ENCODE data around the gene TKTL1.
A peak's percentile ranks its signal among the peaks of the same experiment; 100 is the strongest.
"Not testable (repeated sequence)": the region's sequence is repeated elsewhere in the genome, so short reads cannot be mapped to it uniquely, and the experiment has no call there.

Gene TKTL1, protein sequence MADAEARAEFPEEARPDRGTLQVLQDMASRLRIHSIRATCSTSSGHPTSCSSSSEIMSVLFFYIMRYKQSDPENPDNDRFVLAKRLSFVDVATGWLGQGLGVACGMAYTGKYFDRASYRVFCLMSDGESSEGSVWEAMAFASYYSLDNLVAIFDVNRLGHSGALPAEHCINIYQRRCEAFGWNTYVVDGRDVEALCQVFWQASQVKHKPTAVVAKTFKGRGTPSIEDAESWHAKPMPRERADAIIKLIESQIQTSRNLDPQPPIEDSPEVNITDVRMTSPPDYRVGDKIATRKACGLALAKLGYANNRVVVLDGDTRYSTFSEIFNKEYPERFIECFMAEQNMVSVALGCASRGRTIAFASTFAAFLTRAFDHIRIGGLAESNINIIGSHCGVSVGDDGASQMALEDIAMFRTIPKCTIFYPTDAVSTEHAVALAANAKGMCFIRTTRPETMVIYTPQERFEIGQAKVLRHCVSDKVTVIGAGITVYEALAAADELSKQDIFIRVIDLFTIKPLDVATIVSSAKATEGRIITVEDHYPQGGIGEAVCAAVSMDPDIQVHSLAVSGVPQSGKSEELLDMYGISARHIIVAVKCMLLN

GRCh38 chrX:154295664-154296310, at the start of gene TKTL1:
Gene TKTL1, plus strand, starts transcription at chrX:154295795. Its CDS starts 65 bp downstream, at chrX:154295860.
- DNase-seq (ENCODE audit: low spot score), result no peak

- not testable (repeated sequence) for DNase-seq (ENCODE audit: low spot score)
These were observed 48.1 kb upstream of the TKTL1 start for GRCh38 chrX:154247377-154248045.

DNA sequence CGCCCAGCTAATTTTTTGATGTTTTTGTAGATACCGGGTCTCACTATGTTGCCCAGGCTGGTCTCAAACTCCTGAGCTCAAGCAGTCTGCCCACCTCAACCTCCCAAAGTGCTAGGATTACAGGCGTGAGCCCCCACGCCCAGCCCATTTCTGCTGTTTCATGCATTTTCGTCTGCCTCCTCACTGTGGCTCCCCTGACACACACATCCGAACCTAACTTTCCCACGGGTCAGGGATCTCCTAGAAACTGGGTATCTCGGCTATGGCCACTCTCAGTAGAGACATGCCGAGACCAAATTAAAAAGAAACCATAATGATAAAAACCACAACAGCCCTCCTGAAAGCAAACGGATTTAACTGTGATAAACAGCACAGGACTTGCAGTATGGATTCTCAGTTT, 47.5 kb upstream of the TKTL1 start:
- DNase-seq (ENCODE audit: low spot score), result not testable (repeated sequence)

DNA sequence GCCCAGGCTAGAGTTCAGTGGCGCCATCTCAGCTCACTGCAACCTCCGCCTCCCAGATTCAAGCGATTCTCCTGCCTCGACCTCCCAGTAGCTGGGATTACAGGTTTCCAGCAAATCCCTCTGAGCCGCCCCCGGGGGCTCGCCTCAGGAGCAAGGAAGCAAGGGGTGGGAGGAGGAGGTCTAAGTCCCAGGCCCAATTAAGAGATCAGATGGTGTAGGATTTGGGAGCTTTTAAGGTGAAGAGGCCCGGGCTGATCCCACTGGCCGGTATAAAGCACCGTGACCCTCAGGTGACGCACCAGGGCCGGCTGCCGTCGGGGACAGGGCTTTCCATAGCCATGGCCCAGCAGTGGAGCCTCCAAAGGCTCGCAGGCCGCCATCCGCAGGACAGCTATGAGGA, 38.3 kb upstream of the TKTL1 start, which contains the start of gene OPN1MW3:
Gene OPN1MW3 (plus strand): TSS at position 301 of the 400 bp plus-strand sequence. CDS start 38 bp downstream, at position 339.
- DNase-seq (ENCODE audit: low spot score), result not testable (repeated sequence)

DNA sequence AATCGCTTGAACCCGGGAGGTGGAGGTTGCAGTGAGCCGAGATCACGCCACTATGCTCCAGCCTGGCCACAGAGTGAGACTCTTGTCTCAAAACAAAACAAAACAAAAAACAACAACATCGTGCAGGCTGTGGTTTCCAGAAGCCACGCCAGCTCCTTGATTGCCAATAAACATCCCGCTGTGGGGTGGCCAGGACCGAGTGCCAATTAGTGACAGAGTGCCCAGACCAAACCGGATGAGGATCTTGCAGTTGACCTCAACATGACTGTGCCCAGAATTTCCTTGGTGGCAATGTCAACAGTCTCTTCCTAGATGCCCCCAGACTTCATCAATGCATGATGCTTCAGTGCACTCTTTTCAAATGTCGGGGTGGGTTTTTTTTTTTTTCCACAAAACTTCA, 36.9 kb upstream of the TKTL1 start:
- DNase-seq (ENCODE audit: low spot score), result not testable (repeated sequence)

- not testable (repeated sequence) for DNase-seq (ENCODE audit: low spot score)
These were observed 32.5 kb upstream of the TKTL1 start for GRCh38 chrX:154263072-154263471.

- not testable (repeated sequence) for DNase-seq (ENCODE audit: low spot score)
These were observed 26.4 kb upstream of the TKTL1 start for GRCh38 chrX:154269245-154269644.

DNA sequence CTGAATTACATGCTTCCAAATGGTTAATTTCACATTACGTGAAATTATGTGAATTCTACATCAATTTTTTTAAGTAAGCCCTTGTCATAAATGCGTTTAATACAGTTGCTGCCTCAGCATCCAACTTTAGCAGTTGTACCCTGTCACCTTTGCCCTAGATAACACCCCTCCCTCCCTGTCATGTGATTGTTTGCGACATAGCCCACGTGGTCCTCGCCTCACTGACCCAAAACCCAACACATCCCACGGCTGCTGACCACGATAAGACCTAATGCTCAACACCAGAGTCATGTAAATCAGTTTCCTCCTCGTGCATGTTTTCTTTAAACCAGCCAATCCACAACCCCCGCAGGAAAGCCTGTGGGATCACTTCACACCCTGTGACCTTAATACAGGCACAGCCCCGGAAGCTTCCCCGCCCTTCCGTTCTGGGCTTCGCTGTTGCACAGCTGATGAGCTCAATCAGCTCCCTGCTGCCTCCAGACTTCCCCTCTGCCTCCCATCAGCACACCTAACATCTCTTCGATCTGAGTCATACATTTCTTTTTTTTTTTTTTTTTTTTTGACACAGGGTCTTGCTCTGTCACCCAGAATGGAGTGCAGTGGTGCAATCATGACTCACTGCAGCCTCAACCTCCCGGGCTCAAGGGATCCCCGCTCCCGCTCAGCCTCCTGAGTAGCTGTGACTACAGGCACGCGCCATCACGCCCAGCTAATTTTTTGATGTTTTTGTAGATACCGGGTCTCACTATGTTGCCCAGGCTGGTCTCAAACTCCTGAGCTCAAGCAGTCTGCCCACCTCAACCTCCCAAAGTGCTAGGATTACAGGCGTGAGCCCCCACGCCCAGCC, 10.9 kb upstream of the TKTL1 start:
- DNase-seq (ENCODE audit: low spot score), result not testable (repeated sequence)

GRCh38 chrX:154286406-154286805, 9.2 kb upstream of the TKTL1 start:
- DNase-seq (ENCODE audit: low spot score), result not testable (repeated sequence)

GRCh38 chrX:154294791-154295574, 612 bp upstream of the TKTL1 start, which contains the start of gene TEX28:
Gene TEX28, minus strand, starts transcription at chrX:154295124. Its CDS starts 3,007 bp downstream, at chrX:154292117.
- DNase-seq (ENCODE audit: low spot score), result no peak

GRCh38 chrX:154296731-154297130, 1.1 kb downstream of the TKTL1 start:
- DNase-seq (ENCODE audit: low spot score), result no peak

- DNase-seq (ENCODE audit: low spot score), result no peak
These were observed 2.7 kb downstream of the TKTL1 start for GRCh38 chrX:154298312-154298711.

GRCh38 chrX:154300816-154301215, 5.2 kb downstream of the TKTL1 start:
- DNase-seq (ENCODE audit: low spot score), result no peak

DNA sequence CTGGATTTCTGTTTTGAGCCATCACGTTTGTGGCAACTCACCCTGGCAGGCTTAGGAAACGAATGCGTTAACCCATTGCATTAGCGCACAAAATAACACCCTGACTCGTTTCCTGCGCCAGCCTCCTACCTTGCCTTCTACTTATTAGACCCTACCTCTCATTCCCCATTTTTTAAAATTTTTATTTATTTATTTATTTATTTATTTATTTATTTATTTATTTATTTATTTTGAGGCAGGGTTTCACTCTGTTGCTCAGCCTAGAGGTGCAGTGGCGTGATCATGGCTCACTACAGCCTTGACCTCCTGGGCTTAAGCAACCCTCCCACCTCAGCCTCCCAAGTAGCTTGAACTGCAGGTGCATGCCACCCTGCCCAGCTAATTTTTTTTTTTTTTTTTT, 7.4 kb downstream of the TKTL1 start:
- DNase-seq (ENCODE audit: low spot score), result not testable (repeated sequence)

- no peak for DNase-seq (ENCODE audit: low spot score)
These were observed 7.9 kb downstream of the TKTL1 start for GRCh38 chrX:154303476-154303875.

GRCh38 chrX:154304846-154305245, 9.3 kb downstream of the TKTL1 start:
- DNase-seq (ENCODE audit: low spot score), result no peak

- no peak for DNase-seq (ENCODE audit: low spot score)
These were observed 10.1 kb downstream of the TKTL1 start for GRCh38 chrX:154305541-154306205.

- no peak for DNase-seq (ENCODE audit: low spot score)
These were observed 11.6 kb downstream of the TKTL1 start for GRCh38 chrX:154307202-154307601.

DNA sequence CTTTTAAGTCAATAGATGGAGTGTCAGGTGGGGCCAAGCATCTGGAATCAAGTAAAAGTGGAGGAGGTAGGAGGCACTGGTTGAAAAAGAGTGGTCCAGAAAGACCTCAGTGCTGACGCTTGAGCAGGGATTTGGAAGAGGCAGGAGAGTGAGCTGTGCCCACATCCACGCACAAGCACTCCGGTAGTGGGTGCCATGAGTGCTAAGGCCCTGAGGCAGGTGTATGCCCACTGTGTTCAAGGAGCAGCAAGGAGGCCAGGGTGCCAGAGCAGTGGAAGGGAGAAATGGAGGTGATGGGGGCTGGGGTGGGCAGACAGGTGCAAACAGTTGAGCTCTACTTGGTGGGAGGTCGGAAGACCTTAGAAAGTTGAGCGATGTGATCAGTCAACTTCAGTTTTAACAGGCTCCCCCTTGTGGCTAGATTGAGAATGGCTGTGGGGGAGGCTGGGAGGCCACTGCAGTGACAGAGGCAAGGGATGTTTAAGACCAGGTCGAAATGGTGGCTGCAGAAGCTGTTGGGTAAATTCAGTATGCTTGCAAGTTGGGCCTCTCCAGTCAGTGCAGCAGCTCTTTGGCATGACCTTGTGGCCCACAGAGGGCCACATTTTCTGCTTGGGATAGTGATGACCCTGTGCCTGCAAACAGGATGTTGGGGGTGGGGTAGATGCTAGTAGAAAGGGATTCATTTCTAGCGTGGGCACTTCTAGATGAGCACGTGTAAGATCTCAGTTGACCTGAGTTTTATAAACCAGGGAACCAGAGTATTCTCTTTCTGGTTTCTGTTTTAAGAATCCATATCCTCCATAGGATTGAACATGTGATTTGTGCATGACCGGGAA, 12.7 kb downstream of the TKTL1 start:
- peak; percentile 69 for DNase-seq (ENCODE audit: low spot score)

All from hematopoietic multipotent progenitor cell treated with erythropoietin and hydrocortisone succinate and interleukin-3 and kit ligand, for 15 days (in vitro differentiated cells).